Body of pancreas (tissue), 4 donors: ENCODE measurements around the gene HORMAD1.

Source experiments
- CTCF ChIP-seq, 7 experiments: fragments of 450-650 bp in 4 of 7; fragments of 200-600 bp in 3 of 7; sonication (generic) in 3 of 7; IDR thresholded peaks; one replicate each; pipeline ENCODE4 v1.5.1; 2016 to 2019; ENCODE audit warnings: antibody characterized with exemption in 7 of 7
- POLR2A ChIP-seq, 3 donors: fragments of 450-650 bp; IDR thresholded peaks; one replicate each; pipeline ENCODE4 v1.6.1; 2016; ENCODE audit warnings: antibody characterized with exemption in 3 of 3, mild to moderate bottlenecking in 2 of 3

GRCh38 chr1:150718225-150718891 is 2.3 kb downstream of the HORMAD1 start:
- no peak for TF ChIP-seq CTCF (IDR thresholded peaks at IDR 0.05)
- TF ChIP-seq POLR2A (IDR thresholded peaks at IDR 0.05): no peak
